Mesothelial cell of epicardium (in vitro differentiated cells): ENCODE data around the gene ZNF524. TPM values are rescaled to one million over a fixed set of nuclear protein-coding genes. Genes with fewer than 3 reads are reported as not detected.

Experiments used
- DNase-seq, 2 experiments: peaks; one replicate each; pipeline ENCODE4 v3.0.0; 2021; ENCODE audit warnings: low spot score in 2 of 2; ENCODE audit not compliant: unreplicated experiment in 2 of 2
- H3K27ac Mint-ChIP-seq: 2 replicates; pipeline ENCODE4 v1.8.0; 2021; ENCODE audit warnings: mixed read lengths
- H3K27me3 Mint-ChIP-seq: 2 replicates; pipeline ENCODE4 v1.8.0; 2021; ENCODE audit warnings: low read depth, mixed read lengths
- H3K36me3 Mint-ChIP-seq: 2 replicates; pipeline ENCODE4 v1.8.0; 2021; ENCODE audit warnings: mixed read lengths
- H3K4me1 Mint-ChIP-seq: 2 replicates; pipeline ENCODE4 v1.8.0; 2021; ENCODE audit warnings: mixed read lengths
- H3K4me3 Mint-ChIP-seq: 2 replicates; pipeline ENCODE4 v1.8.0; 2021; ENCODE audit warnings: mild to moderate bottlenecking, moderate library complexity, mixed read lengths
- H3K9me3 Mint-ChIP-seq: 2 replicates; pipeline ENCODE4 v1.8.0; 2021; ENCODE audit warnings: mixed read lengths
- CTCF ChIP-seq: fragments of 200-600 bp; sonication (generic); IDR thresholded peaks from one replicate; pipeline ENCODE4 v1.5.0; 2021; ENCODE audit warnings: antibody characterized with exemption; ENCODE audit not compliant: unreplicated experiment
- total RNA-seq: library from RNA; stranded (reverse); gene quantifications from 3 replicates; pipeline ENCODE4 v1.2.1, GENCODE V29; 2021

Gene ZNF524
- total RNA-seq, 1 donor from 2014 or later = 7.4 TPM

- H3K36me3 Mint-ChIP-seq = peaks cover 24% of the 10 kb centered on the region
- no peak for DNase-seq
- H3K27me3 Mint-ChIP-seq = no peaks in the 10 kb centered on the region
- no peak for TF ChIP-seq CTCF
- peaks cover 9% of the 10 kb centered on the region for H3K9me3 Mint-ChIP-seq
- H3K27ac Mint-ChIP-seq = no peak overlapping the region
- H3K4me3 Mint-ChIP-seq = no peak overlapping the region
- peaks cover 17% of the 10 kb centered on the region for H3K4me1 Mint-ChIP-seq
Observed at GRCh38 chr19:55590617-55591016, 9.5 kb upstream of the ZNF524 start.

- Mint-ChIP-seq H3K4me1 (peaks cover 10% of the 10 kb centered on the region), H3K9me3 (peaks cover 11% of the 10 kb centered on the region), H3K27ac (no peak overlapping the region), H3K4me3 (no peak overlapping the region), H3K36me3 (peaks cover 34% of the 10 kb centered on the region), H3K27me3 (no peaks in the 10 kb centered on the region)
- DNase-seq = no peak
- no peak for TF ChIP-seq CTCF
Observed at GRCh38 chr19:55591555-55591954, 8.5 kb upstream of the ZNF524 start.

GRCh38 chr19:55592391-55593090 is 7.5 kb upstream of the ZNF524 start:
- Mint-ChIP-seq H3K9me3 (peaks cover 11% of the 10 kb centered on the region), H3K4me1 (no peaks in the 10 kb centered on the region), H3K36me3 (peaks cover 41% of the 10 kb centered on the region), H3K27ac (no peak overlapping the region), H3K4me3 (no peak overlapping the region), H3K27me3 (no peaks in the 10 kb centered on the region)
- TF ChIP-seq CTCF = no peak
- no peak for DNase-seq

GRCh38 chr19:55593096-55593772 is 6.9 kb upstream of the ZNF524 start:
- no peak overlapping the region for H3K27ac Mint-ChIP-seq
- peaks cover 45% of the 10 kb centered on the region for H3K36me3 Mint-ChIP-seq
- H3K4me3 Mint-ChIP-seq = no peak overlapping the region
- no peak for DNase-seq
- TF ChIP-seq CTCF = no peak
- peaks cover 11% of the 10 kb centered on the region for H3K9me3 Mint-ChIP-seq
- H3K27me3 Mint-ChIP-seq = no peaks in the 10 kb centered on the region
- no peaks in the 10 kb centered on the region for H3K4me1 Mint-ChIP-seq

- peaks cover 11% of the 10 kb centered on the region for H3K9me3 Mint-ChIP-seq
- H3K4me1 Mint-ChIP-seq = peaks cover 5% of the 10 kb centered on the region
- no peak for DNase-seq
- no peak overlapping the region for H3K27ac Mint-ChIP-seq
- no peak for TF ChIP-seq CTCF
- peaks cover 50% of the 10 kb centered on the region for H3K36me3 Mint-ChIP-seq
- no peaks in the 10 kb centered on the region for H3K27me3 Mint-ChIP-seq
- no peak overlapping the region for H3K4me3 Mint-ChIP-seq
Observed at GRCh38 chr19:55594996-55595545, 5.0 kb upstream of the ZNF524 start.
